ENCODE measurements around the gene TLE3. TPM values are rescaled to one million over a fixed set of nuclear protein-coding genes. Genes with fewer than 3 reads are reported as not detected.

Gene TLE3
- polyA plus RNA-seq, 1 donor, result 47.1 TPM

GRCh38 chr15:70099167-70099966 lies 1.6 kb upstream of the TLE3 start:
- no peaks in the 10 kb centered on the region for H3K36me3 ChIP-seq (ENCODE audit: control insufficient read depth, insufficient read depth, low read length)
- DNase-seq, result peak; percentile 99
- peaks cover 4% of the 10 kb centered on the region for H3K9me3 ChIP-seq (ENCODE audit: control insufficient read depth, low read depth, low read length)
- WGBS (ENCODE audit: insufficient coverage, low lambda C conversion rate), result no CpG with 5 or more reads among the region's 69 CpGs
- H3K27ac ChIP-seq (ENCODE audit: low read length), result peak overlapping the region; percentile 89
- H3K4me3 ChIP-seq (ENCODE audit: low read length), result peak overlapping the region; percentile 69
- H3K4me1 ChIP-seq (ENCODE audit: control insufficient read depth, insufficient read depth, low read length), result peaks cover 37% of the 10 kb centered on the region
- H3K27me3 ChIP-seq (ENCODE audit: control insufficient read depth, insufficient read depth, low read length), result peaks cover 5% of the 10 kb centered on the region

- DNase-seq, result peak in 1 of 2 donors; percentile 74
- peaks cover 4% of the 10 kb centered on the region for H3K9me3 ChIP-seq (ENCODE audit: control insufficient read depth, low read depth, low read length)
- H3K4me3 ChIP-seq (ENCODE audit: low read length), result peak overlapping the region; percentile 69
- H3K4me1 ChIP-seq (ENCODE audit: control insufficient read depth, insufficient read depth, low read length), result peaks cover 45% of the 10 kb centered on the region
- H3K36me3 ChIP-seq (ENCODE audit: control insufficient read depth, insufficient read depth, low read length), result peaks cover 3% of the 10 kb centered on the region
- 4% methylated on average over 4 of the region's 60 CpGs for WGBS (ENCODE audit: insufficient coverage, low lambda C conversion rate)
- peak overlapping the region; percentile 89 for H3K27ac ChIP-seq (ENCODE audit: low read length)
- H3K27me3 ChIP-seq (ENCODE audit: control insufficient read depth, insufficient read depth, low read length), result peaks cover 5% of the 10 kb centered on the region
Observed at GRCh38 chr15:70098461-70099166, 897 bp upstream of the TLE3 start.

- Histone ChIP-seq H3K4me1 (ENCODE audit: control insufficient read depth, insufficient read depth, low read length) (peaks cover 50% of the 10 kb centered on the region), H3K9me3 (ENCODE audit: control insufficient read depth, low read depth, low read length) (peaks cover 4% of the 10 kb centered on the region), H3K27me3 (ENCODE audit: control insufficient read depth, insufficient read depth, low read length) (peaks cover 4% of the 10 kb centered on the region), H3K36me3 (ENCODE audit: control insufficient read depth, insufficient read depth, low read length) (peaks cover 8% of the 10 kb centered on the region), H3K4me3 (ENCODE audit: low read length) (peak overlapping the region; percentile 69), H3K27ac (ENCODE audit: low read length) (peak overlapping the region; percentile 89)
- WGBS (ENCODE audit: insufficient coverage, low lambda C conversion rate), result 0% methylated on average over 1 of the region's 7 CpGs
- no peak for DNase-seq
Observed at GRCh38 chr15:70098153-70098460, 390 bp upstream of the TLE3 start.

- DNase-seq, result no peak
- Histone ChIP-seq H3K9me3 (ENCODE audit: control insufficient read depth, low read depth, low read length) (peaks cover 4% of the 10 kb centered on the region), H3K27ac (ENCODE audit: low read length) (peak overlapping the region; percentile 94), H3K36me3 (ENCODE audit: control insufficient read depth, insufficient read depth, low read length) (peaks cover 10% of the 10 kb centered on the region), H3K4me1 (ENCODE audit: control insufficient read depth, insufficient read depth, low read length) (peaks cover 58% of the 10 kb centered on the region), H3K27me3 (ENCODE audit: control insufficient read depth, insufficient read depth, low read length) (no peaks in the 10 kb centered on the region), H3K4me3 (ENCODE audit: low read length) (peak overlapping the region; percentile 97)
- WGBS (ENCODE audit: insufficient coverage, low lambda C conversion rate), result no CpG with 5 or more reads among the region's 37 CpGs
Observed at GRCh38 chr15:70097063-70097320, 725 bp downstream of the TLE3 start.

- Histone ChIP-seq H3K36me3 (ENCODE audit: control insufficient read depth, insufficient read depth, low read length) (peaks cover 10% of the 10 kb centered on the region), H3K27me3 (ENCODE audit: control insufficient read depth, insufficient read depth, low read length) (no peaks in the 10 kb centered on the region), H3K4me3 (ENCODE audit: low read length) (peak overlapping the region; percentile 97), H3K9me3 (ENCODE audit: control insufficient read depth, low read depth, low read length) (peaks cover 4% of the 10 kb centered on the region), H3K27ac (ENCODE audit: low read length) (peak overlapping the region; percentile 80), H3K4me1 (ENCODE audit: control insufficient read depth, insufficient read depth, low read length) (peaks cover 58% of the 10 kb centered on the region)
- no CpG with 5 or more reads among the region's 75 CpGs for WGBS (ENCODE audit: insufficient coverage, low lambda C conversion rate)
- peak in 1 of 2 donors; percentile 81 for DNase-seq
Observed at GRCh38 chr15:70096215-70097062, 1.3 kb downstream of the TLE3 start.

DNA sequence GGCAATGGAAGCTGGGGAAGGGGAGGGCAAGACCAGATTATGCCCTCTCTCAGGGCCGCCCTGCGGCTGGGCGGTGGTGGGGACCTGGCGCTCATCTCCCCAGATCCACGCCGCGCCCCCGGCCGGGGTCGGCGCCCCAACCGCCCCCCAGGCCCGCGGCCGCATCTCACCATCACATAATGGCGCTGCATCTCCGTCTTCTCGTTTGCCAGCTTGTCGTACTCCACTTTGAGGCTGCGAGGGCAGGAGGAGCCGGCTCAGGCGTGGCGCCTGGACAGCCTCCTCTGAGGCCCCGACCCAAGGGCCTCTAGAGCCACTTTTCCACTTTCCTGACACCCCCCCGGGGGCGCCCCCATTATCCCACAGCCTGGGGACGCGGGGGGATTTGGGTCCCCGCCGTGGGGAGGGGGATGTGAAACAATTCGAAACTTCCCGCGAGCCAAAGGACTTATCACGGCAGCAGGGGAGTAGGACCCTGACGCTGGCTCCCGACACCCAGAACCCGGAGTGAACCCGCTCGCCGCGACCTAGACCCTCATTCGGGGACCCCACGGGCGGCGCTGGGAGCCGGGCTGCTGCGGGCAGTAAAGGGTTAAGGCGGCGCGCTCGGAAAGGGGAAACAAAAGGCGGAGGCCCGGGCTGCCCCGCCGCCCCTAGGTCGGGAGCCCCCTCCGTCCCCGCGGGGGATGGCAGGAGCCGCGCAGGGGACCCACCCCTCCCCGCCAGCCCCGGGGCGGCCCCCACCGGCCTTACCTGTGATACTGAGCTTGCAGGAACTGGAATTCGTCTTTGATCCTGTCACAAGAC lies 2.1 kb downstream of the TLE3 start:
- WGBS (ENCODE audit: insufficient coverage, low lambda C conversion rate), result no CpG with 5 or more reads among the region's 66 CpGs
- Histone ChIP-seq H3K4me1 (ENCODE audit: control insufficient read depth, insufficient read depth, low read length) (peaks cover 60% of the 10 kb centered on the region), H3K4me3 (ENCODE audit: low read length) (peak overlapping the region; percentile 97), H3K27ac (ENCODE audit: low read length) (peak overlapping the region; percentile 80), H3K27me3 (ENCODE audit: control insufficient read depth, insufficient read depth, low read length) (no peaks in the 10 kb centered on the region), H3K9me3 (ENCODE audit: control insufficient read depth, low read depth, low read length) (peaks cover 3% of the 10 kb centered on the region), H3K36me3 (ENCODE audit: control insufficient read depth, insufficient read depth, low read length) (peaks cover 12% of the 10 kb centered on the region)
- peak in 1 of 2 donors; percentile 51 for DNase-seq

DNA sequence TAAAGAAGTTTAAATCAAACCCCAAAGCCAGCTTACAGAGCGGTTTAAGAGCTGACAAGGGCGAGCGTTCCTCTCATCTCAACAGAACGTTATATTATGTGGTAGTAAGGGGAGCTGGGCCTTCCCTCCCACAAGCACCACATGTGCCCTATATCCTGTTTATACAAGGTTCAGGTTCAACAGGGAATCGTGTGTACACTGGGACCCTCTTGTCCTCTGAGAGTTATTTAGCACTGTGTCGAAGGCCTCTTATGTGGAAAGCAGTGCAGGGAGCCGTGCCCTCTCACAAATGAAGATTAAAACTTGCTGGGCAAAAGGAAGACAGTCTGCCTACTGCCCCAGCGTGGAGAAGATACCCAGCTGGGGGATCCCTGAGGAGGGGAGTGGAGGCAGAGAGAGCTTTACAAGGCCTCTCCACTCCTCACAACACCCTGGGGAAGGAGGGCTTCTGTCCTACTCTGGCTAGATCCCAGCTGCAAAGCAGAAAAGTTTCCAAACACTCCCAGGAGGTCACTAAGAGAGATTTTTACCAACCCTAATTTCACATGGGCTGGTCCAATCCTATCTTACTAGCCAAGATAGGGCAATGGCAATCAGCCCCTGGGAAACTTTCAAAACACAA lies 2.9 kb downstream of the TLE3 start:
- Histone ChIP-seq H3K4me3 (ENCODE audit: low read length) (peak overlapping the region; percentile 97), H3K36me3 (ENCODE audit: control insufficient read depth, insufficient read depth, low read length) (peaks cover 14% of the 10 kb centered on the region), H3K9me3 (ENCODE audit: control insufficient read depth, low read depth, low read length) (no peaks in the 10 kb centered on the region), H3K27me3 (ENCODE audit: control insufficient read depth, insufficient read depth, low read length) (no peaks in the 10 kb centered on the region), H3K27ac (ENCODE audit: low read length) (peak overlapping the region; percentile 80), H3K4me1 (ENCODE audit: control insufficient read depth, insufficient read depth, low read length) (peaks cover 56% of the 10 kb centered on the region)
- no CpG with 5 or more reads among the region's 8 CpGs for WGBS (ENCODE audit: insufficient coverage, low lambda C conversion rate)
- peak in 1 of 2 donors; percentile 57 for DNase-seq

GRCh38 chr15:70093481-70094319 lies 4.0 kb downstream of the TLE3 start:
- peak overlapping the region; percentile 79 for H3K27ac ChIP-seq (ENCODE audit: low read length)
- DNase-seq, result peak in 1 of 2 donors; percentile 55
- no peaks in the 10 kb centered on the region for H3K27me3 ChIP-seq (ENCODE audit: control insufficient read depth, insufficient read depth, low read length)
- H3K4me3 ChIP-seq (ENCODE audit: low read length), result peak overlapping the region; percentile 97
- H3K9me3 ChIP-seq (ENCODE audit: control insufficient read depth, low read depth, low read length), result no peaks in the 10 kb centered on the region
- peaks cover 65% of the 10 kb centered on the region for H3K4me1 ChIP-seq (ENCODE audit: control insufficient read depth, insufficient read depth, low read length)
- WGBS (ENCODE audit: insufficient coverage, low lambda C conversion rate), result 73% methylated on average over 3 of the region's 11 CpGs
- peaks cover 15% of the 10 kb centered on the region for H3K36me3 ChIP-seq (ENCODE audit: control insufficient read depth, insufficient read depth, low read length)

- H3K4me1 ChIP-seq (ENCODE audit: control insufficient read depth, insufficient read depth, low read length), result peaks cover 65% of the 10 kb centered on the region
- H3K36me3 ChIP-seq (ENCODE audit: control insufficient read depth, insufficient read depth, low read length), result peaks cover 17% of the 10 kb centered on the region
- no peaks in the 10 kb centered on the region for H3K27me3 ChIP-seq (ENCODE audit: control insufficient read depth, insufficient read depth, low read length)
- no CpG with 5 or more reads among the region's 3 CpGs for WGBS (ENCODE audit: insufficient coverage, low lambda C conversion rate)
- DNase-seq, result peak in 1 of 2 donors; percentile 31
- H3K9me3 ChIP-seq (ENCODE audit: control insufficient read depth, low read depth, low read length), result no peaks in the 10 kb centered on the region
- peak overlapping the region; percentile 4 for H3K4me3 ChIP-seq (ENCODE audit: low read length)
- H3K27ac ChIP-seq (ENCODE audit: low read length), result peak overlapping the region; percentile 79
Observed at GRCh38 chr15:70093070-70093469, 4.6 kb downstream of the TLE3 start.
